ENCODE results near the gene CPM. TPM values are rescaled to one million over a fixed set of nuclear protein-coding genes. Genes with fewer than 3 reads are reported as not detected.

The CPM gene
- polyA plus RNA-seq, 1 donor (not counting 4 experiments of a cell fraction or from before 2014, with no cell fraction given): 2.5 TPM

DNA sequence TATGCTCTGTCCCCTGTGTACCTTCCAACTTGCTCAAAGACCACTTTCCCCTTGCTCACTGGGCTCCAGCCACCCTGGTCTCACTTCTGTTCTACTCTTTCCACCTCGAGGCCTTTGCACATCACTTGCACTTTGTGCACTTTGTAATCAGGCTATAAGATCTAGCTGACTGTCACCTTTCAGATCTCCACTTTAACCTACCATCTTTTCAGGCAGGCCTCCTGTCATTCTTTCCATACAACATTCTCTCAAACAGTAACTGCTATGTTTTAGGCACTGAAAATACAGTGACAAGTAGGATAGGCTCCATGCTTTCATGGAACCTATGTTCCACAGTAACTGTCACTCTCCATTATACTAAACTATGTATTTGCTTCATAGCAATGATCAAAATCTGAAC lies 14.0 kb downstream of the CPM start:
- no peaks in the 10 kb centered on the region for H4K20me1 ChIP-seq (ENCODE audit: control insufficient read depth, extremely low read depth, insufficient read depth, low read length)
- H3K4me3 ChIP-seq (ENCODE audit: control insufficient read depth in 2 of 3, extremely low read depth in 1 of 3, insufficient read depth in 2 of 3, low read depth in 1 of 3, low read length in 3 of 3): no peak overlapping the region
- no peaks in the 10 kb centered on the region for H3K9me3 ChIP-seq (ENCODE audit: control insufficient read depth, low read depth, low read length)
- DNase-seq (ENCODE audit: low read depth, low spot score) (no peak), FAIRE-seq (no peak)
- TF ChIP-seq EZH2 (IDR thresholded peaks at IDR 0.05; ENCODE audit: low read length) (no peak), CTCF (optimal IDR thresholded peaks at IDR 0.05 in 1 of 3, IDR thresholded peaks at IDR 0.05 in 1 of 3, conservative IDR thresholded peaks at IDR 0.05 in 1 of 3; ENCODE audit: extremely low read depth in 1 of 3, insufficient read depth in 2 of 3, low read length in 3 of 3) (no peak)
- dilution Hi-C loops (cut with MboI; ENCODE audit: extremely low pct_ligation_motif_present, low sequenced_read_pairs): no loop called here
- H3K27me3 ChIP-seq (ENCODE audit: control insufficient read depth, extremely low read depth, insufficient read depth, low read length): no peaks in the 10 kb centered on the region
- no peak overlapping the region for H3K9ac ChIP-seq (ENCODE audit: control insufficient read depth, extremely low read depth, insufficient read depth, low read length)
- no peak overlapping the region for H3K27ac ChIP-seq (ENCODE audit: control insufficient read depth, insufficient read depth, low read length)
- H3K4me2 ChIP-seq (ENCODE audit: control insufficient read depth, extremely low read depth, insufficient read depth, low read depth, low read length): no peak overlapping the region
- no peaks in the 10 kb centered on the region for H3K9me1 ChIP-seq (ENCODE audit: control insufficient read depth, extremely low read depth, insufficient read depth, low read length)
- no peaks in the 10 kb centered on the region for H3K36me3 ChIP-seq (ENCODE audit: control insufficient read depth in 2 of 2, extremely low read depth in 1 of 2, insufficient read depth in 2 of 2, low read length in 2 of 2)
- H2AFZ ChIP-seq (ENCODE audit: control insufficient read depth, low read length): no peak overlapping the region
- H3K79me2 ChIP-seq (ENCODE audit: control insufficient read depth, insufficient read depth, low read length): no peaks in the 10 kb centered on the region
- H3K4me1 ChIP-seq (ENCODE audit: control insufficient read depth, extremely low read depth, insufficient read depth, low read length): peaks cover 15% of the 10 kb centered on the region

DNA sequence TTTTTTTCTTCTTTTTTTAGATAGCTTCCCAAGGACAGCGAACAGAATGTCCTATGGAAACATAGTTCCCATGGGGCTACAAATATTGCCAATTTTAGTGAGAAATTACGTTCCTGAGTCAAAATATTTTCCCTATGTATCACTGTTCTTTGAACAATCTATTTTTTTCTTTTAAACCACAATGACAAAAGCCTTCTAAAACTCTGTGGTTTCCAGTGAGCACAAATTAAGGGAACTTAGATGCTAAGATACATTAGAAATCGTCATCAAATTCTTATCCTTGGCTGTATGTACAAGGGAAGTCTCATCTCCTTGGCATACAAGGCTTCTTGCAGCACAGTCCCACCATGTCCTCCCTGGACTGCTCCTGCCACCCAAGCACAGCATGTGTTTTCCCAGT lies 17.9 kb downstream of the CPM start:
- H3K27ac ChIP-seq (ENCODE audit: control insufficient read depth, insufficient read depth, low read length): peak overlapping the region; percentile 44
- H2AFZ ChIP-seq (ENCODE audit: control insufficient read depth, low read length): no peak overlapping the region
- no peak overlapping the region for H3K9ac ChIP-seq (ENCODE audit: control insufficient read depth, extremely low read depth, insufficient read depth, low read length)
- dilution Hi-C loops (cut with MboI; ENCODE audit: extremely low pct_ligation_motif_present, low sequenced_read_pairs): no loop called here
- no peaks in the 10 kb centered on the region for H4K20me1 ChIP-seq (ENCODE audit: control insufficient read depth, extremely low read depth, insufficient read depth, low read length)
- DNase-seq (ENCODE audit: low read depth, low spot score) (peak; percentile 26), FAIRE-seq (peak; percentile 90)
- TF ChIP-seq CTCF (optimal IDR thresholded peaks at IDR 0.05 in 1 of 3, IDR thresholded peaks at IDR 0.05 in 1 of 3, conservative IDR thresholded peaks at IDR 0.05 in 1 of 3; ENCODE audit: extremely low read depth in 1 of 3, insufficient read depth in 2 of 3, low read length in 3 of 3): no peak
- TF ChIP-seq EZH2 (IDR thresholded peaks at IDR 0.05; ENCODE audit: low read length): no peak
- H3K9me1 ChIP-seq (ENCODE audit: control insufficient read depth, extremely low read depth, insufficient read depth, low read length): no peaks in the 10 kb centered on the region
- H3K9me3 ChIP-seq (ENCODE audit: control insufficient read depth, low read depth, low read length): no peaks in the 10 kb centered on the region
- no peaks in the 10 kb centered on the region for H3K36me3 ChIP-seq (ENCODE audit: control insufficient read depth in 2 of 2, extremely low read depth in 1 of 2, insufficient read depth in 2 of 2, low read length in 2 of 2)
- peak overlapping the region; percentile 18 for H3K4me2 ChIP-seq (ENCODE audit: control insufficient read depth, extremely low read depth, insufficient read depth, low read depth, low read length)
- no peaks in the 10 kb centered on the region for H3K27me3 ChIP-seq (ENCODE audit: control insufficient read depth, extremely low read depth, insufficient read depth, low read length)
- H3K79me2 ChIP-seq (ENCODE audit: control insufficient read depth, insufficient read depth, low read length): no peaks in the 10 kb centered on the region
- H3K4me3 ChIP-seq (ENCODE audit: control insufficient read depth in 2 of 3, extremely low read depth in 1 of 3, insufficient read depth in 2 of 3, low read depth in 1 of 3, low read length in 3 of 3): no peak overlapping the region
- H3K4me1 ChIP-seq (ENCODE audit: control insufficient read depth, extremely low read depth, insufficient read depth, low read length): peaks cover 15% of the 10 kb centered on the region

Measured in keratinocyte (primary cell).